WTC11 (cell line): ENCODE measurements around the gene GGACT. TPM values are rescaled to one million over a fixed set of nuclear protein-coding genes. Genes with fewer than 3 reads are reported as not detected.

ENCODE experiments used
- ATAC-seq: fragments of 200-7000 bp; cut with Tn5 transposase; 2 replicates; pipeline ENCODE4 v1.10.0; 2021; ENCODE audit warnings: mild to moderate bottlenecking, moderate library complexity
- CTCF ChIA-PET: fragments of 300-600 bp; sonication (Branson Sonifier 250); formaldehyde crosslinking; loops from one replicate; lab custom pipeline; 2021; ENCODE audit warnings: antibody characterized with exemption; lab: Charles Lee
- POLR2A ChIA-PET: fragments of 350-600 bp; sonication (Branson Sonifier 250); formaldehyde crosslinking; loops from one replicate; lab custom pipeline; 2021; ENCODE audit warnings: antibody characterized with exemption; lab: Charles Lee
- DNase-seq: peaks from one replicate; pipeline ENCODE4 v3.0.0; 2021; ENCODE audit warnings: low spot score
- H3K27ac Mint-ChIP-seq: 2 replicates; pipeline ENCODE4 v1.8.0; 2021; ENCODE audit warnings: mixed read lengths
- H3K27me3 Mint-ChIP-seq: 2 replicates; pipeline ENCODE4 v1.8.0; 2021; ENCODE audit warnings: low read depth, mild to moderate bottlenecking, moderate library complexity, mixed read lengths
- H3K36me3 Mint-ChIP-seq: 2 replicates; pipeline ENCODE4 v1.8.0; 2021; ENCODE audit warnings: mixed read lengths
- H3K4me1 Mint-ChIP-seq: 2 replicates; pipeline ENCODE4 v1.8.0; 2022; ENCODE audit warnings: mixed read lengths
- H3K4me3 Mint-ChIP-seq: 2 replicates; pipeline ENCODE4 v1.8.0; 2021; ENCODE audit warnings: mild to moderate bottlenecking, moderate library complexity, mixed read lengths
- H3K9me3 Mint-ChIP-seq: 2 replicates; pipeline ENCODE4 v1.8.0; 2021; ENCODE audit warnings: mixed read lengths
- ARID4B ChIP-seq: sonication (generic); formaldehyde crosslinking; IDR thresholded peaks from 2 replicates; pipeline ENCODE4 v1.8.0; 2023; ENCODE audit warnings: missing genetic modification reagents, mild to moderate bottlenecking, borderline replicate concordance
- ATF1 ChIP-seq: sonication (generic); formaldehyde crosslinking; IDR thresholded peaks from 2 replicates; pipeline ENCODE4 v1.8.1; 2023; ENCODE audit warnings: mild to moderate bottlenecking, moderate library complexity, missing genetic modification reagents
- CREM ChIP-seq: sonication (generic); formaldehyde crosslinking; IDR thresholded peaks from 2 replicates; pipeline ENCODE4 v1.8.1; 2022; ENCODE audit warnings: mild to moderate bottlenecking, missing genetic modification reagents, moderate library complexity
- ESRRA ChIP-seq: sonication (generic); formaldehyde crosslinking; IDR thresholded peaks from 2 replicates; pipeline ENCODE4 v1.8.1; 2022; ENCODE audit warnings: mild to moderate bottlenecking, missing genetic modification reagents, borderline replicate concordance
- FOXJ3 ChIP-seq: sonication (generic); formaldehyde crosslinking; IDR thresholded peaks from 2 replicates; pipeline ENCODE4 v1.9.0; 2021; ENCODE audit warnings: missing genetic modification reagents, mild to moderate bottlenecking, borderline replicate concordance
- GABPB1 ChIP-seq: sonication (generic); formaldehyde crosslinking; IDR thresholded peaks from 2 replicates; pipeline ENCODE4 v1.8.1; 2023; ENCODE audit warnings: mild to moderate bottlenecking, missing genetic modification reagents
- MYBL2 ChIP-seq: sonication (generic); formaldehyde crosslinking; IDR thresholded peaks from 2 replicates; pipeline ENCODE4 v1.8.1; 2023; ENCODE audit warnings: mild to moderate bottlenecking, moderate library complexity, missing genetic modification reagents
- NFE2L1 ChIP-seq: sonication (generic); formaldehyde crosslinking; IDR thresholded peaks from 2 replicates; pipeline ENCODE4 v1.8.1; 2023; ENCODE audit warnings: missing genetic modification reagents
- SOX15 ChIP-seq: fragments of 250-450 bp; sonication (Bioruptor Pico); IDR thresholded peaks from 2 replicates; pipeline ENCODE4 v1.9.0; 2021; ENCODE audit warnings: mild to moderate bottlenecking
- TCF7 ChIP-seq: sonication (generic); formaldehyde crosslinking; IDR thresholded peaks from 2 replicates; pipeline ENCODE4 v1.8.0; 2022; ENCODE audit warnings: mild to moderate bottlenecking, low read depth, missing genetic modification reagents, moderate library complexity
- ZNF263 ChIP-seq: sonication (generic); formaldehyde crosslinking; IDR thresholded peaks from 2 replicates; pipeline ENCODE4 v1.8.1; 2022; ENCODE audit warnings: low read depth, mild to moderate bottlenecking, moderate library complexity, missing genetic modification reagents
- ZNF281 ChIP-seq: sonication (generic); formaldehyde crosslinking; IDR thresholded peaks from 2 replicates; pipeline ENCODE4 v1.8.0; 2023; ENCODE audit warnings: mild to moderate bottlenecking, missing genetic modification reagents
- ZNF317 ChIP-seq: sonication (generic); formaldehyde crosslinking; IDR thresholded peaks from 2 replicates; pipeline ENCODE4 v1.8.1; 2023; ENCODE audit warnings: low read depth, mild to moderate bottlenecking, moderate library complexity, missing genetic modification reagents, borderline replicate concordance
- ZNF423 ChIP-seq: fragments of 250-450 bp; sonication (Bioruptor Pico); IDR thresholded peaks from 2 replicates; pipeline ENCODE4 v2.1.2; 2022; ENCODE audit warnings: mild to moderate bottlenecking, moderate library complexity
- ZNF532 ChIP-seq: fragments of 250-450 bp; sonication (Bioruptor Pico); IDR thresholded peaks from 2 replicates; pipeline ENCODE4 v1.9.0; 2021; ENCODE audit warnings: mild to moderate bottlenecking, borderline replicate concordance
- ZNF671 ChIP-seq: fragments of 250-450 bp; sonication (Bioruptor Pico); IDR thresholded peaks from 2 replicates; pipeline ENCODE4 v1.8.0; 2021; ENCODE audit warnings: mild to moderate bottlenecking
- ZSCAN18 ChIP-seq: fragments of 250-450 bp; sonication (Bioruptor Pico); IDR thresholded peaks from 2 replicates; pipeline ENCODE4 v2.1.2; 2022; ENCODE audit warnings: mild to moderate bottlenecking, moderate library complexity
- total RNA-seq: library from RNA; stranded (reverse); gene quantifications from 3 replicates; pipeline ENCODE4 v1.2.3, GENCODE V29; 2021
- TF ChIP-seq, protein P1 (sequence below): sonication (generic); formaldehyde crosslinking; IDR thresholded peaks from 2 replicates; pipeline ENCODE4 v1.8.0; 2023; ENCODE audit warnings: missing genetic modification reagents
- TF ChIP-seq, protein P2 (sequence below): fragments of 250-450 bp; sonication (Bioruptor Pico); IDR thresholded peaks from 2 replicates; pipeline ENCODE4 v1.9.0; 2021; ENCODE audit warnings: mild to moderate bottlenecking

Gene GGACT
- total RNA-seq, 1 experiment from 2014 or later, result 2.4 TPM

DNA sequence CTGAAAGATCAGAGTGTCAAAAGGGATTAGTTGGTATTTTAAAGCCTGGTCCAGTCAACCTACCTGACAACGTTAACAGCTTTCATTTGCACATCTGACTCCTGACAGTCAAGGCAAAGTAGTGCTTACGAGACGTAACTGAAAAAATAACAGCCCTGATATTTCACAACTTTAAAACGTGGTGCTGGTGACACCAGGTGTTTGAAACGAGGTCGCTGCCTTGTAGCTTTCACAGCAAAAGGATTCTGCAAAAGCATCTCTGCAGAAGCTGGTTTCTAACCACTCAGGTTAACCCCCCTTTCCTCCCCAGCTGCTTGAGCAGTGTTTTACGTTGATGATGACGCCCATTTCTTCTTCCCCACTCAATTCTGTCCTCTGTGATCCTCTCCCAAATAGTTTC lies 23.3 kb downstream of the GGACT start (continued):
- TF ChIP-seq TCF7 (CRISPR knock-in tag), result no peak

- Mint-ChIP-seq H3K9me3 (peaks cover 40% of the 10 kb centered on the region), H3K27me3 (peaks cover 4% of the 10 kb centered on the region; the same call in 1 of the 2 replicates), H3K4me3 (no peak overlapping the region), H3K4me1 (peaks cover 3% of the 10 kb centered on the region; the same call in 1 of the 2 replicates), H3K27ac (peak overlapping the region; percentile 29; the same call in 1 of the 2 replicates), H3K36me3 (peaks cover 25% of the 10 kb centered on the region)
- ChIA-PET POLR2A (no interaction called here), CTCF (interaction anchor here (0.9 kb wide), 1 partner anchor 8 kb away, joined by 3 read pairs; no protein-coding TSS in a partner anchor)
- DNase-seq (no peak), ATAC-seq (peak; percentile 65)
- TF ChIP-seq GABPB1 (no peak), ATF1 (CRISPR knock-in tag) (no peak), ZNF671 (CRISPR knock-in tag) (no peak), ZNF317 (no peak), ZNF532 (no peak), ZNF423 (CRISPR knock-in tag) (no peak), SOX15 (CRISPR knock-in tag) (no peak), ZSCAN18 (CRISPR knock-in tag) (no peak), ARID4B (CRISPR knock-in tag) (no peak), ZNF263 (no peak), CREM (CRISPR knock-in tag) (no peak), ZNF281 (CRISPR knock-in tag) (no peak), FOXJ3 (CRISPR knock-in tag) (no peak), ESRRA (no peak), NFE2L1 (CRISPR knock-in tag) (no peak), MYBL2 (CRISPR knock-in tag) (no peak)
- TF ChIP-seq, protein P1, sequence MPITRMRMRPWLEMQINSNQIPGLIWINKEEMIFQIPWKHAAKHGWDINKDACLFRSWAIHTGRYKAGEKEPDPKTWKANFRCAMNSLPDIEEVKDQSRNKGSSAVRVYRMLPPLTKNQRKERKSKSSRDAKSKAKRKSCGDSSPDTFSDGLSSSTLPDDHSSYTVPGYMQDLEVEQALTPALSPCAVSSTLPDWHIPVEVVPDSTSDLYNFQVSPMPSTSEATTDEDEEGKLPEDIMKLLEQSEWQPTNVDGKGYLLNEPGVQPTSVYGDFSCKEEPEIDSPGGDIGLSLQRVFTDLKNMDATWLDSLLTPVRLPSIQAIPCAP (CRISPR knock-in tag), result no peak
- TF ChIP-seq, protein P2, sequence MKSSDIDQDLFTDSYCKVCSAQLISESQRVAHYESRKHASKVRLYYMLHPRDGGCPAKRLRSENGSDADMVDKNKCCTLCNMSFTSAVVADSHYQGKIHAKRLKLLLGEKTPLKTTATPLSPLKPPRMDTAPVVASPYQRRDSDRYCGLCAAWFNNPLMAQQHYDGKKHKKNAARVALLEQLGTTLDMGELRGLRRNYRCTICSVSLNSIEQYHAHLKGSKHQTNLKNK, result no peak
Observed at GRCh38 chr13:100564444-100565223, 24.0 kb downstream of the GGACT start.
